DOHH2 (cell line): ENCODE data around the gene TSPO.

ENCODE experiments used
- H3F3A ChIP-seq: fragments of 200-600 bp; sonication (generic), shearing (Covaris generic); 2 replicates; pipeline ENCODE4 v1.6.0; 2016; ENCODE audit warnings: antibody characterized with exemption, mild to moderate bottlenecking; ENCODE audit not compliant: control insufficient read depth, insufficient read depth
- H3K27ac ChIP-seq: fragments of 200-600 bp; sonication (generic); 2 replicates; pipeline ENCODE4 v1.5.1; 2014; ENCODE audit warnings: low read depth, mild to moderate bottlenecking, low read length, moderate library complexity
- H3K27me3 ChIP-seq: fragments of 200-600 bp; sonication (generic); 2 replicates; pipeline ENCODE4 v1.6.1; 2014; ENCODE audit warnings: mild to moderate bottlenecking, low read length, mixed read lengths; ENCODE audit not compliant: control insufficient read depth
- H3K36me3 ChIP-seq: fragments of 200-600 bp; sonication (generic); 2 replicates; pipeline ENCODE4 v1.6.1; 2014; ENCODE audit warnings: mild to moderate bottlenecking, low read length, moderate library complexity, mixed read lengths; ENCODE audit not compliant: control insufficient read depth
- H3K4me1 ChIP-seq: fragments of 200-600 bp; sonication (generic); 2 replicates; pipeline ENCODE4 v1.6.1; 2014; ENCODE audit warnings: mild to moderate bottlenecking, low read length, mixed read lengths; ENCODE audit not compliant: control insufficient read depth
- H3K4me2 ChIP-seq: fragments of 200-600 bp; sonication (generic); 2 replicates; pipeline ENCODE4 v1.6.0; 2014; ENCODE audit warnings: mild to moderate bottlenecking, low read length, moderate library complexity
- H3K4me3 ChIP-seq: fragments of 200-600 bp; sonication (generic); 2 replicates; pipeline ENCODE4 v1.5.1; 2014; ENCODE audit warnings: mild to moderate bottlenecking, low read length, mixed read lengths
- H3K79me2 ChIP-seq: fragments of 200-600 bp; sonication (generic); 2 replicates; pipeline ENCODE4 v1.6.1; 2014; ENCODE audit warnings: mild to moderate bottlenecking, low read length, mixed read lengths; ENCODE audit not compliant: control insufficient read depth
- H3K9me2 ChIP-seq: fragments of 200-600 bp; sonication (generic); replicated peaks from 2 replicates; pipeline ENCODE4 v1.6.1; 2014; ENCODE audit warnings: mild to moderate bottlenecking, low read length, mixed read lengths; ENCODE audit not compliant: control insufficient read depth
- H3K9me3 ChIP-seq: fragments of 200-600 bp; sonication (generic); 2 replicates; pipeline ENCODE4 v1.6.1; 2014; ENCODE audit warnings: antibody characterized with exemption, low read length, mixed read lengths; ENCODE audit not compliant: control insufficient read depth, insufficient read depth
- H4K20me1 ChIP-seq: fragments of 200-600 bp; sonication (generic); 2 replicates; pipeline ENCODE4 v1.6.0; 2014; ENCODE audit warnings: low read depth, mild to moderate bottlenecking, antibody characterized with exemption, low read length, moderate library complexity; ENCODE audit not compliant: control insufficient read depth, insufficient read depth
- CTCF ChIP-seq: fragments of 200-600 bp; sonication (generic); IDR thresholded peaks from one replicate; pipeline ENCODE4 v1.5.1; 2014; ENCODE audit warnings: antibody characterized with exemption, mild to moderate bottlenecking, low read depth, low read length; ENCODE audit not compliant: poor library complexity, severe bottlenecking
- EZH2phosphoT487 ChIP-seq: fragments of 200-600 bp; sonication (generic); IDR thresholded peaks from 2 replicates; pipeline ENCODE4 v1.6.1; 2017; ENCODE audit warnings: borderline replicate concordance, mild to moderate bottlenecking, antibody characterized with exemption, low read length, moderate library complexity, mixed read lengths

Gene TSPO

GRCh38 chr22:43127166-43127908 lies 24.0 kb upstream of the TSPO start:
- H3K4me1 ChIP-seq, result peaks cover 22% of the 10 kb centered on the region
- no peaks in the 10 kb centered on the region; the same call in 1 of the 2 replicates for H3F3A ChIP-seq
- peaks cover under 1% of the 10 kb centered on the region; the same call in 1 of the 2 replicates for H3K27me3 ChIP-seq
- no peaks in the 10 kb centered on the region for H3K9me2 ChIP-seq
- no peaks in the 10 kb centered on the region for H3K9me3 ChIP-seq
- H4K20me1 ChIP-seq, result 0 out of 2 replicates have a peak, but pooled peaks cover 2% of the 10 kb centered on the region
- H3K36me3 ChIP-seq, result peaks cover 3% of the 10 kb centered on the region; the same call in 1 of the 2 replicates
- H3K27ac ChIP-seq, result no peak overlapping the region
- no peaks in the 10 kb centered on the region for H3K79me2 ChIP-seq
- H3K4me3 ChIP-seq, result no peak overlapping the region
- no peak overlapping the region for H3K4me2 ChIP-seq
- TF ChIP-seq CTCF, result no peak
- no peak for TF ChIP-seq EZH2phosphoT487

GRCh38 chr22:43128116-43128515 lies 23.2 kb upstream of the TSPO start:
- Histone ChIP-seq H3K4me2 (peak overlapping the region; percentile 25; the same call in 1 of the 2 replicates), H3K27ac (no peak overlapping the region), H3K9me2 (no peaks in the 10 kb centered on the region), H3K4me3 (no peak overlapping the region), H4K20me1 (0 out of 2 replicates have a peak, but pooled peaks cover 2% of the 10 kb centered on the region), H3K79me2 (no peaks in the 10 kb centered on the region), H3K9me3 (no peaks in the 10 kb centered on the region), H3K27me3 (no peaks in the 10 kb centered on the region), H3K36me3 (peaks cover 11% of the 10 kb centered on the region), H3F3A (no peaks in the 10 kb centered on the region; the same call in 1 of the 2 replicates), H3K4me1 (peaks cover 22% of the 10 kb centered on the region)
- TF ChIP-seq EZH2phosphoT487, result no peak
- TF ChIP-seq CTCF, result no peak

- H3K4me3 ChIP-seq, result no peak overlapping the region; the same call in 1 of the 2 replicates
- no peak for TF ChIP-seq EZH2phosphoT487
- no peak for TF ChIP-seq CTCF
- H3F3A ChIP-seq, result no peaks in the 10 kb centered on the region; the same call in 1 of the 2 replicates
- H3K4me1 ChIP-seq, result peaks cover 22% of the 10 kb centered on the region
- H4K20me1 ChIP-seq, result 0 out of 2 replicates have a peak, but pooled peaks cover 2% of the 10 kb centered on the region
- no peaks in the 10 kb centered on the region for H3K9me2 ChIP-seq
- no peaks in the 10 kb centered on the region for H3K79me2 ChIP-seq
- H3K27me3 ChIP-seq, result no peaks in the 10 kb centered on the region
- H3K36me3 ChIP-seq, result peaks cover 16% of the 10 kb centered on the region
- H3K4me2 ChIP-seq, result peak overlapping the region; percentile 25
- H3K9me3 ChIP-seq, result no peaks in the 10 kb centered on the region
- no peak overlapping the region for H3K27ac ChIP-seq
Measured at GRCh38 chr22:43128928-43129424, 22.4 kb upstream of the TSPO start.
